Ectodermal cell (in vitro differentiated cells): Measurements from ENCODE around the gene PPP3CA.

Experiments
- H3K27ac ChIP-seq: 2 replicates; pipeline ENCODE4 v1.7.0; 2013; ENCODE audit warnings: mild to moderate bottlenecking, low read depth, low read length; ENCODE audit not compliant: insufficient read depth, poor library complexity, severe bottlenecking
- H3K27me3 ChIP-seq: 2 replicates; pipeline ENCODE4 v1.7.0; 2013; ENCODE audit warnings: mild to moderate bottlenecking, low read length; ENCODE audit not compliant: insufficient read depth, control insufficient read depth, poor library complexity, severe bottlenecking
- H3K36me3 ChIP-seq: one replicate; pipeline ENCODE4 v1.7.0; 2013; ENCODE audit warnings: low read length; ENCODE audit not compliant: control insufficient read depth, insufficient read depth
- H3K4me1 ChIP-seq: one replicate; pipeline ENCODE4 v1.7.0; 2013; ENCODE audit warnings: low read length; ENCODE audit not compliant: control insufficient read depth, insufficient read depth
- H3K4me3 ChIP-seq: 2 replicates; pipeline ENCODE4 v1.7.0; 2013; ENCODE audit warnings: low read depth, low read length, control low read depth; ENCODE audit not compliant: insufficient read depth
- H3K9me3 ChIP-seq: 2 replicates; pipeline ENCODE4 v1.7.0; 2013; ENCODE audit warnings: mild to moderate bottlenecking, low read length, moderate library complexity; ENCODE audit not compliant: control insufficient read depth
- WGBS, 2 experiments: methylation state at CpG; one replicate each; pipeline ENCODE4 v1.1.7; 2013; ENCODE audit warnings: missing lambda C conversion rate in 2 of 2; 5-methylcytosine and 5-hydroxymethylcytosine counted together

PPP3CA gene

DNA sequence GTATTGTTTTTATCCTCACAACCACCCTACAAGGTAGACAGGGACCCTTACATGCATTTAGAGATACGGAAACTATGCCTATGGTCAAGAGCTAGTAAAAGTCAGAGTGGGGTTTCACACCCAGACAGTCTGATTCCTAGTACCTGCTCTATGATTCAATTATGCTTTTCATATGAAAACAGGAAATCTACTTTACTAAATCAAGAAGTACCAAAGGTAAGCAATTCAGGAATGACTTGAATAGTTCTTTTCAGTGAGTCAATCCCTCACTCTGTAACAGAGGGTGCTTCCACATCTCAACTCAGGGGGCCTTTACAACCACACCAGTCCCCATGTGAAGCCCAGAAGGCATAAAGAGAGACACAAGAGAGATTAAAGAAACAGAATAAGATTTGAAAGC is 191.4 kb downstream of the PPP3CA start:
- Histone ChIP-seq H3K4me3 (no peak overlapping the region), H3K4me1 (peaks cover 19% of the 10 kb centered on the region), H3K36me3 (no peaks in the 10 kb centered on the region), H3K9me3 (no peaks in the 10 kb centered on the region), H3K27ac (peak overlapping the region; percentile 52), H3K27me3 (no peaks in the 10 kb centered on the region)
- WGBS, 2 experiments: 92 to 100% methylated on average over 1 of the region's 1 CpG

DNA sequence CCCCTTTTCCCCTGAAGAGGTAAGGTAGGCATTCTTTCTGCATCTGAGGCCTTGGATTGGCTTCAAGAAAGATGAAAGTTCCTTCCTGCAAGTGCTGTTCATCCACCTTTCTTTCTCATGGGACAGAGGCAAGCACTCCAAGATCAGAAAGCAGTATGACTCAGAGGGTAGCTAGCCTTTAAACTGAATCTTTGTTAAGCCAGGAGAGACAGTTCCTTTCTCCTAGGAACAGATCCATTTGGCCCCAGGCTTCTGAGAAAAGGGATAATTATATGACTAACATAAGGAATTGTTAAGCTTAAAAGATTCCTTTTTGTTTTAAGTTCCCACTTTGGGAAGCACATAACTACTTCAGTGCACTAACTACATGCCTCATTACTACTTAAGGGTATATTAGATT is 192.0 kb downstream of the PPP3CA start:
- no peak overlapping the region for H3K27ac ChIP-seq
- no peaks in the 10 kb centered on the region for H3K36me3 ChIP-seq
- H3K9me3 ChIP-seq: no peaks in the 10 kb centered on the region
- H3K27me3 ChIP-seq: no peaks in the 10 kb centered on the region
- peaks cover 19% of the 10 kb centered on the region for H3K4me1 ChIP-seq
- H3K4me3 ChIP-seq: no peak overlapping the region

DNA sequence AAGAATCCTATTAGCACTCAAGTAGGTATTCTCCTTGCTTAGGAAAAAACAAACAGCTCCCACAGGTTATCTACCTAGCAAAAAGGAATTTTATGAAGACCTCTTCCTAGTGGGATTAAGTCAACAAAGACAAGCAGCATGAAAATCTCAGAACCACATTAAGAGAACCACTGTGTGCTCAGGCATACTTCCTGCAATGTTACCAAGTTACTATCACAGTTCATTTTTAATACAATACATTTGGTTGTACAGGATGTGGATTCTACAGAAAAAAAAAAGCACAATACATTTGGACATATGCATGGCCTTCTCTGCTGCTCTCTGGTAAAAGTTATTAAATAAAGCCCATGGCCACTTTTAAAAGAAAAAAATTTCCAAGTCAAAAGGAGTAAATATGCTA is 193.7 kb downstream of the PPP3CA start:
- H3K9me3 ChIP-seq: no peaks in the 10 kb centered on the region
- peaks cover 19% of the 10 kb centered on the region for H3K4me1 ChIP-seq
- H3K27me3 ChIP-seq: no peaks in the 10 kb centered on the region
- H3K27ac ChIP-seq: no peak overlapping the region
- no peaks in the 10 kb centered on the region for H3K36me3 ChIP-seq
- H3K4me3 ChIP-seq: no peak overlapping the region

DNA sequence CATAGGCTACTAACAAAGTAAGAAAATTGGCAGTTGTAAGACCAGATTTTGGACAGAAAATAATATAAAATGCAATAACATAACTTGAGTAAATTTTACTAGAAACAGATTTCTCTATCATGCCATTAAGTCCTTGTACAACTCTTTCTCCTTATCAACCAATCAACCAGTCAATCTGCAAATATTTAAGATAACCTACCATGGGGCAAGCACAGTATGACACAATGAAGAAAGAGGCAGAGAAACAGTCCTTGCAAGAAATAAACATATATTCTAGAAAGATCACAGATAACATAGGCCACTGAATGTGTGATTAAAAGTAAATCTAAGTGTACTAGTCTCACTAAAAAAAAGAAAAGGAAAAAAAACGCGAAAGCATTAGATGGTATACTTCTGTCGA is 194.8 kb downstream of the PPP3CA start:
- Histone ChIP-seq H3K27me3 (no peaks in the 10 kb centered on the region), H3K9me3 (no peaks in the 10 kb centered on the region), H3K4me1 (peaks cover 11% of the 10 kb centered on the region), H3K36me3 (no peaks in the 10 kb centered on the region), H3K27ac (no peak overlapping the region), H3K4me3 (no peak overlapping the region)
- WGBS, 2 experiments: 96 to 98% methylated on average over 3 of the region's 3 CpGs

DNA sequence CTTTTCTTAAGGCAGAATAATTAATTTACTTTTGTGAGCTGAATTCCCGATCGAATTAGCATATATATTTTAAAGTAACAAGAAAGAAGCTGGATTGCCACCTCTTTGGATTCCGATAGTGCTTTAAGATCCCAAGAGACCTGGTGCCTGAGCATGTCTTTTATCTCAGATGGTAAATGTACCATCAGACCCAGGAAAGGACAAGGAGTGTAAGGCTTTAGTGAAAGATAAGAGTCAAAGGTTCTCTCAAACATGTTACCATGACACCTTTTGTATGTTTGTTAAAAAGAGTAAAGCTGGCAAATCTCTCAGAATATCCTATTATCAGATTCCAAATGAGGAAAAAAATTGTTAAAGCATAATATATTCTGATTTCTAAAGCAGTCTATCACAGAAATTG is 198.8 kb downstream of the PPP3CA start:
- Histone ChIP-seq H3K27me3 (no peaks in the 10 kb centered on the region), H3K36me3 (no peaks in the 10 kb centered on the region), H3K9me3 (no peaks in the 10 kb centered on the region), H3K27ac (no peak overlapping the region), H3K4me1 (peaks cover 1% of the 10 kb centered on the region), H3K4me3 (no peak overlapping the region)
- WGBS, 2 experiments: 82 to 92% methylated on average over 1 to 3 of the region's 3 CpGs

DNA sequence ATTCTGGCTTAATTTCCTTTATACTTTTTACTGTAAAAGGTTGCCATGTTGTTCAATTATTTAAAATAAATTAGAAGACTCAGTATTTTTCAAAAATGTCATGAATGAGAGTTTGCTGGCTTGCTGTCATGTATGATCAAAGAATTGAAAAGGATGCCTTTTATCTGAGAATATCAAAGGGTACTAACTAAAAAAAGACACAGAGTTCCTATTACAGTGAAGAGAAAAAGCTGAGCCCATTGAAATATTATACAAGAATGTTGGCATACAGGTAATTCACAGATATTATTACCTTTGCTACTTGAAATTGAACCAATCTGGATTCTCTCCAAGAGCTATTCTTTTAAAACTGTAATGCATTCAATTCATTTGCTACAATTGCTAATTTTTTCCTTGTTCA is 200.0 kb downstream of the PPP3CA start:
- H3K9me3 ChIP-seq: no peaks in the 10 kb centered on the region
- no peak overlapping the region for H3K4me3 ChIP-seq
- no peaks in the 10 kb centered on the region for H3K27me3 ChIP-seq
- no peaks in the 10 kb centered on the region for H3K4me1 ChIP-seq
- no peak overlapping the region for H3K27ac ChIP-seq
- H3K36me3 ChIP-seq: no peaks in the 10 kb centered on the region

DNA sequence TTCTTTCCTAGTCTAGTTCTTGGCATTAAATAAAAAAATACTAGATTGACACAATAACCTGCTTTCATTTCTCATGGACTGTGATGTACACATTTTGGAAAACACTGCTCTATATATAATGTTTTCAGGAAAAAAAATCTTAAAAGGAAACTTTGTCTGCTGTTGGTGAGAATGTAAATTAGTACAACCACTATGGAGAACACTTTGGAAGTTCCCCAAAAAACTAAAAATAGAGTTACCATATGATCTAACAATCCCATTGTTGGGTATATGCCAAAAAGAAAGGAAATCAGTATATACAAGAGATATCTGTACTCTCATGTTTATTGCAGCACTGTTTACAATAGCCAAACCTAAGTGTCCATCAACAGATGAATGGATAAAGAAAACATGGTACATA is 202.3 kb downstream of the PPP3CA start:
- H3K36me3 ChIP-seq: no peaks in the 10 kb centered on the region
- H3K27me3 ChIP-seq: no peaks in the 10 kb centered on the region
- H3K4me1 ChIP-seq: no peaks in the 10 kb centered on the region
- H3K27ac ChIP-seq: no peak overlapping the region
- no peaks in the 10 kb centered on the region for H3K9me3 ChIP-seq
- H3K4me3 ChIP-seq: no peak overlapping the region

DNA sequence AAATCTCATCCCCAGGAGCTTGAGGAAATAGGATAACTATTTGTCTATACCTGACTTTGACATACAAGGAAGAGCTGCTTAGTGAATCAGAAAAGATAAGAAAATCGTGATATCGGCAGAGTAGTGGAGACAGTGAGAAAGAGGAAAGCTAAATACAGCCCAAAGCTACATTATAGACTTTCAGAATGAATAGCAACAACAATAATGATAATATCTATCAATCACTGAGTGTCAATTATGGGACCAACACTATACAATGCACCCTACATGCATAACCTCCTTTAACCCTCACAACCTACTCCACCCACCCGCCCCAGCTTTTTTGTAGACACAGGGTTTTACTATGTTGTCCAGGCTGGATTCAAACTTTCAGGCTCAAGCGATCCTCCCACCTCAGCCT is 205.1 kb downstream of the PPP3CA start:
- WGBS, 2 experiments: 81 to 98% methylated on average over 2 to 4 of the region's 4 CpGs
- no peaks in the 10 kb centered on the region for H3K36me3 ChIP-seq
- no peaks in the 10 kb centered on the region for H3K4me1 ChIP-seq
- H3K27ac ChIP-seq: no peak overlapping the region
- no peaks in the 10 kb centered on the region for H3K27me3 ChIP-seq
- H3K9me3 ChIP-seq: no peaks in the 10 kb centered on the region
- no peak overlapping the region for H3K4me3 ChIP-seq

DNA sequence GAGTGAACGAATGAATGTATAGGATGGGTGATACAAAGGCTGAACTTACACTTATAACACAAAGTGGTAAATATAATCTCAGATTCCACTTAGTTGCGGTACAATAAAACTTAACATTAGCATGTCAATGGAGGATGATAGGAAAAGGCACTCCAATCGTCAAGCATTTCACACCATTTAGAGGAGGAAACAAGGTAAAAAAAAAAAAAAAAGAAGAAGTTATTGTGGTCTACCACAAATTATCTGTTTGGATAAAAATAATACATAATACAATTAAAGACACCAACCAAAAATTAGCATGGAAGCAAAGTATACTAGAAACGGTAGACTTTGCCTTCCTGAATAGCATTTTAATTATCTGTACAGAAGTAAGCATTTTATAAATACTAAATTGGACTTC is 205.5 kb downstream of the PPP3CA start:
- Histone ChIP-seq H3K27me3 (no peaks in the 10 kb centered on the region), H3K36me3 (no peaks in the 10 kb centered on the region), H3K4me3 (no peak overlapping the region), H3K9me3 (no peaks in the 10 kb centered on the region), H3K4me1 (no peaks in the 10 kb centered on the region), H3K27ac (no peak overlapping the region)
- WGBS, 2 experiments: 90% methylated on average over 2 of the region's 4 CpGs; no CpG with 5 or more reads in 1 of the 2 experiments

DNA sequence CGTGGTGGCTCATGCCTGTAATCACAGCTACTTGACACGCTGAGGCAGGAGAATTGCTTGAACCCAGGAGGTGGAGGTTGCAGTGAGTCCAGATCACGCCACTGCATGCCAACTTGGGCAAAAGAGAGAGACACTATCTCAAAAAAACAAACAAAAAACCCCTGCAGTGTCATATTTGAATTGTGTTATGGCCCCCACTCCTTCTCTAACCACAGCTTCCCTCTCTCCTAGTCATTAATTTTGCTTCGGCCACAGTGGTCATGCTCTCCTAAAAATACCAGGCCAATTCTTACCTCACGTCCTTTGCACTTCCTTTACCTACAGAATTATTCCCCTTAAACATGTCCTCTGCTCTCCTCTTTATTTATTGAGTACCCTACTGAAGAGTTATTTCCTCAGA is 206.1 kb downstream of the PPP3CA start:
- no peak overlapping the region for H3K27ac ChIP-seq
- WGBS, 2 experiments: 92 to 95% methylated on average over 5 of the region's 5 CpGs
- H3K4me1 ChIP-seq: no peaks in the 10 kb centered on the region
- no peaks in the 10 kb centered on the region for H3K27me3 ChIP-seq
- H3K9me3 ChIP-seq: no peaks in the 10 kb centered on the region
- no peak overlapping the region for H3K4me3 ChIP-seq
- H3K36me3 ChIP-seq: no peaks in the 10 kb centered on the region

DNA sequence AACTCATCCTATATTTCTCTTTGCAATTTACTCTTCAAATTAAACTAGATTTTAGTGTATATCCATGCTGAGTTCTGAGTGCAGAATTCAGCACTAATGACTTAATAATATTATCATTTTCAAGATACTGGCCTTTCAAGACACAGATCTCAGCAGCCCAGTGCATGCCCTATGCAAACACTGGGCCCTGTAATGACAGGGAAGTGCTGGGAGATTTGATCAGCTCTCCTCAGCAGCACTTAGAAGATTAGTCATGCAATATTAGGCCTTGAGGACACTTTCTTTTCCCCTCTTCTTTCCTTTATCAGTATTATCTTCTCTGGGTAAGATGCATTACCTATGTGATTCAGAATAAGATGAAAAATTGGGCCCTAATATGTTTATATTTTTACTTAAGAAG is 207.1 kb downstream of the PPP3CA start:
- H3K4me1 ChIP-seq: no peaks in the 10 kb centered on the region
- no peaks in the 10 kb centered on the region for H3K36me3 ChIP-seq
- no peak overlapping the region for H3K4me3 ChIP-seq
- H3K27ac ChIP-seq: peak overlapping the region; percentile 37
- no peaks in the 10 kb centered on the region for H3K9me3 ChIP-seq
- no peaks in the 10 kb centered on the region for H3K27me3 ChIP-seq
